ENCODE data around the gene CD160. TPM values are rescaled to one million over a fixed set of nuclear protein-coding genes. Genes with fewer than 3 reads are reported as not detected.
"Not testable (repeated sequence)": the region's sequence is repeated elsewhere in the genome, so short reads cannot be mapped to it uniquely, and the experiment has no call there.

The CD160 gene
- total RNA-seq, 4 donors from 2014 or later = 0.82 to 1.6 TPM; not detected in 2

DNA sequence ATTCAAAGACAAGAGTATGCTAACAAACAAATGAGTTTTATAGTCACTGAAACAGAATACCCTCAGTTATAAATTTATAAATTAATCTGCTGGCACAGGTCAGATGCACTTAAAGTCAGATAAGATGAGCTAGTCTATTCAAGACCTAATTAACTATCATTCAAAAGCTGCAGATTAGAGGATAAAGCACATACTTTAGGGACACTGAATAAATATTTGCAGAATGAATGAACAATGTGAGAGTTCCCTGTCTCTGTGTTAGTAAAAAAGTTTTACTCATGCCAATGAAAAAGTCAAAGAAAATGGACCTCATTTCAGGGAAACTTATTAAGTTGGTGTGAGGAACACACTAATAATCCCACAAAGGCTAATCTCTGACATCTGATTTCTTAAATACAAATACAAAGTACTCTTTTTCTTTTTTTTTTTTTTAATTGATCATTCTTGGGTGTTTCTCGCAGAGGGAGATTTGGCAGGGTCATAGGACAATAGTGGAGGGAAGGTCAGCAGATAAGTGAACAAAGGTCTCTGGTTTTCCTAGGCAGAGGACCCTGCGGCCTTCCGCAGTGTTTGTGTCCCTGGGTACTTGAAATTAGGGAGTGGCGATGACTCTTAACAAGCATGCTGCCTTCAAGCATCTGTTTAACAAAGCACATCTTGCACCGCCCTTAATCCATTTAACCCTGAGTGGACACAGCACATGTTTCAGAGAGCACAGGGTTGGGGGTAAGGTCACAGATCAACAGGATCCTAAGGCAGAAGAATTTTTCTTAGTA is 46.5 kb downstream of the CD160 start:
- WGBS, 2 donors (ENCODE audit: low coverage in 1 of 2) = 90 to 100% methylated on average over 1 to 5 of the region's 5 CpGs

DNA sequence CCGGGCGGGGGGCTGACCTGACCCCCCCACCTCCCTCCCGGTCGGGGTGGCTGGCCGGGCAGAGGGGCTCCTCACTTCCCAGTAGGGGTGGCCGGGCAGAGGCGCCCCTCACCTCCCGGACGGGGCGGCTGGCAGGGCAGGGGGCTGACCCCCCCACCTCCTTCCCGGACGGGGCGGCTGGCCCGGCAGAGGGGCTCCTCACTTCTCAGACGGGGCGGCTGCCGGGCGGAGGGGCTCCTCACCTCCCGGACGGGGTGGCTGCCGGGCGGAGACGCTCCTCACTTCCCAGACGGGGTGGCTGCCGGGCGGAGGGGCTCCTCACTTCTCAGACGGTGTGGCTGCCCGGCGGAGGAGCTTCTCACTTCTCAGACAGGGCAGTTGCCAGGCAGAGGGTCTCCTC is 47.6 kb downstream of the CD160 start:
- in situ Hi-C loops (cut with MboI; ENCODE audit: low pct_ligation_motif_present in 1 of 4, low pct_unique_long_range_greater_than_20kb in 1 of 4, low sequenced_read_pairs in 3 of 4) = not testable (repeated sequence)

More for the DNA sequence above, 46.5 kb downstream of the CD160 start:
- H3K27ac ChIP-seq; intact Hi-C loops (cut with DNase I; ENCODE audit: low total_unique reads); DNase-seq; H3K9me3 ChIP-seq; H3K4me3 ChIP-seq; H3K4me1 ChIP-seq; in situ Hi-C loops (cut with MboI; ENCODE audit: low pct_ligation_motif_present in 1 of 4, low pct_unique_long_range_greater_than_20kb in 1 of 4, low sequenced_read_pairs in 3 of 4); H3K27me3 ChIP-seq: not testable (repeated sequence)
- peaks cover 0 to 28% (median 3%) of the 10 kb centered on the region in 4 donors for H3K36me3 ChIP-seq

DNA sequence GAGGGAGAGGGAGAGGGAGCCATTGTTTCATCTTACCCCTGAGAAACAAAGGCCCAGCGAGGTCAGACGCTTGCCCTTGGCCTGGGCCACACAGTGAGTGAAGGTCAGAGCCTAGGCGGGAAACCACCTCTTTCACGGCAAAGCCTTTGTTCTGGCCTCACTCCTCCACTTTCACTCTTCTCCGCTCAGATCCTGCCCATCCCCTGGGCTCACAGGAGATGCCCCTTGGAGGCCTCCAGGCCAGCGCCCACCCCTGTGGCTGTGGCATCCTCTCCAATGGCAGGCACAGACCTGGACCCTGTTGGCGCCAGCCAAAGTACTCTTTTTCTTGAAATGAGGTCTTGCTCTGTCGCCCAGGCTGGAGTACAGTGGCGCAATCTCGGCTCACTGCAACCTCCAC is 48.7 kb downstream of the CD160 start:
- H3K27ac ChIP-seq; H3K4me1 ChIP-seq; intact Hi-C loops (cut with DNase I; ENCODE audit: low total_unique reads); in situ Hi-C loops (cut with MboI; ENCODE audit: low pct_ligation_motif_present in 1 of 4, low pct_unique_long_range_greater_than_20kb in 1 of 4, low sequenced_read_pairs in 3 of 4); H3K4me3 ChIP-seq; DNase-seq; H3K27me3 ChIP-seq; H3K9me3 ChIP-seq: not testable (repeated sequence)
- 97% methylated on average over 10 of the region's 10 CpGs; no CpG with 5 or more reads in 1 of the 2 donors for WGBS, 2 donors (ENCODE audit: low coverage in 1 of 2)
- peaks cover 0 to 37% (median 3%) of the 10 kb centered on the region in 4 donors for H3K36me3 ChIP-seq

More for the DNA sequence above, 47.6 kb downstream of the CD160 start:
- H3K9me3 ChIP-seq; H3K4me1 ChIP-seq; H3K27ac ChIP-seq; DNase-seq; H3K27me3 ChIP-seq; H3K4me3 ChIP-seq; intact Hi-C loops (cut with DNase I; ENCODE audit: low total_unique reads): not testable (repeated sequence)
- H3K36me3 ChIP-seq = peaks cover 0 to 31% (median 0%) of the 10 kb centered on the region in 4 donors
- WGBS, 2 donors (ENCODE audit: low coverage in 1 of 2) = 95% methylated on average over 11 of the region's 29 CpGs; no CpG with 5 or more reads in 1 of the 2 donors

DNA sequence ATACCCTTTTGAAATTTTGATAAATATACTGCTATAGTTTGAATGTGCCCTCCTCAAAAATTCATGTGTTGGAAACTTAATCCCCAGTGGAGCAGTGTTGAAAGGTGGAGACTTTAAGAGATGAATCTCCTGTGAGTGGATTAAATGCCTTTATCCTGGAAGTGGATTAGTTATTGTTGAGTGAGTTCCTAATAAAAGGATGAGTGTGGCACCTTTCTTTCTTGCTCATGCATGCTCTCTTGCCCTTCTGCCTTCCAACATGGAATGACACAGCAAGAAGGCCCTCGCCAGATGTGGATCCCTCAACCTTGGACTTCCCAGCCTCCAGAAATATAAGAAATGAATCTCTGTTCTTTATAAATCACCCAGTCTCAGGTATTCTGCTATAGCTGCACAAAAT is 51.8 kb downstream of the CD160 start:
- no peak for DNase-seq
- 100% methylated on average over 1 of the region's 1 CpG for WGBS, 2 donors (ENCODE audit: low coverage in 1 of 2)

DNA sequence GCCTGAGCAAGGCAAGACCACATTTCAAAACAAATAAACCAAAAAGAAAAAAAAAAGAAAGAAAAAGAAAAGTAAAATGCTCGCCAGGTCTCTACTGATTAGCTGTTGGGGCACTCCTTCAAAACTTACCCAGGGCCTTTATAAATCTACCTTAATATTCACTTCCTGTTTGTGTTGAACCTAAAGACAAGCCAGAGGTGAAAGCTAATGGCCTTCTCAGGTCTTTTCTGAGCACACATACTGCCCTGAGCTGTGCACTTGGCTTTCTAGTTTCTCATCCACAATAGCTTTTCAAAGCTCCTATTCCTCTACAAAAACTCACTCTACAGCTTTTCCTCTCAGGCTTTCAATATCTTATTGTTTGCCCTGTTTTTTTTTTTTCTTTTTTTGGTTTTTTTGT is 54.1 kb downstream of the CD160 start:
- Histone ChIP-seq H3K4me3 (no peak overlapping the region), H3K36me3 (peaks cover 0 to 38% (median 3%) of the 10 kb centered on the region in 4 donors), H3K9me3 (no peaks in the 10 kb centered on the region), H3K27ac (no peak overlapping the region), H3K27me3 (no peaks in the 10 kb centered on the region), H3K4me1 (no peaks in the 10 kb centered on the region)
- no peak for DNase-seq
- in situ Hi-C loops (cut with MboI; ENCODE audit: low pct_ligation_motif_present in 1 of 4, low pct_unique_long_range_greater_than_20kb in 1 of 4, low sequenced_read_pairs in 3 of 4) (no loop called here), intact Hi-C loops (cut with DNase I; ENCODE audit: low total_unique reads) (no loop called here)
- 88 to 96% methylated on average over 1 of the region's 1 CpG for WGBS, 2 donors (ENCODE audit: low coverage in 1 of 2)
- no peak for TF ChIP-seq EP300 (IDR thresholded peaks at IDR 0.05; ENCODE audit: low read depth)
- TF ChIP-seq, protein P1, sequence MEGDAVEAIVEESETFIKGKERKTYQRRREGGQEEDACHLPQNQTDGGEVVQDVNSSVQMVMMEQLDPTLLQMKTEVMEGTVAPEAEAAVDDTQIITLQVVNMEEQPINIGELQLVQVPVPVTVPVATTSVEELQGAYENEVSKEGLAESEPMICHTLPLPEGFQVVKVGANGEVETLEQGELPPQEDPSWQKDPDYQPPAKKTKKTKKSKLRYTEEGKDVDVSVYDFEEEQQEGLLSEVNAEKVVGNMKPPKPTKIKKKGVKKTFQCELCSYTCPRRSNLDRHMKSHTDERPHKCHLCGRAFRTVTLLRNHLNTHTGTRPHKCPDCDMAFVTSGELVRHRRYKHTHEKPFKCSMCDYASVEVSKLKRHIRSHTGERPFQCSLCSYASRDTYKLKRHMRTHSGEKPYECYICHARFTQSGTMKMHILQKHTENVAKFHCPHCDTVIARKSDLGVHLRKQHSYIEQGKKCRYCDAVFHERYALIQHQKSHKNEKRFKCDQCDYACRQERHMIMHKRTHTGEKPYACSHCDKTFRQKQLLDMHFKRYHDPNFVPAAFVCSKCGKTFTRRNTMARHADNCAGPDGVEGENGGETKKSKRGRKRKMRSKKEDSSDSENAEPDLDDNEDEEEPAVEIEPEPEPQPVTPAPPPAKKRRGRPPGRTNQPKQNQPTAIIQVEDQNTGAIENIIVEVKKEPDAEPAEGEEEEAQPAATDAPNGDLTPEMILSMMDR (IDR thresholded peaks at IDR 0.05) = no peak
- TF ChIP-seq POLR2AphosphoS5 (IDR thresholded peaks at IDR 0.05) = no peak
- TF ChIP-seq POLR2A (IDR thresholded peaks at IDR 0.05) = no peak

More for the DNA sequence above, 51.8 kb downstream of the CD160 start:
- Histone ChIP-seq H3K9me3 (no peaks in the 10 kb centered on the region), H3K27me3 (no peaks in the 10 kb centered on the region), H3K4me1 (no peaks in the 10 kb centered on the region), H3K4me3 (no peak overlapping the region), H3K27ac (no peak overlapping the region), H3K36me3 (peaks cover 0 to 38% (median 3%) of the 10 kb centered on the region in 4 donors)
- in situ Hi-C loops (cut with MboI; ENCODE audit: low pct_ligation_motif_present in 1 of 4, low pct_unique_long_range_greater_than_20kb in 1 of 4, low sequenced_read_pairs in 3 of 4) = no loop called here
- TF ChIP-seq POLR2A (IDR thresholded peaks at IDR 0.05) (no peak), POLR2AphosphoS5 (IDR thresholded peaks at IDR 0.05) (no peak)
- TF ChIP-seq, protein P1 (IDR thresholded peaks at IDR 0.05) = no peak
- intact Hi-C loops (cut with DNase I; ENCODE audit: low total_unique reads) = no loop called here

Data from transverse colon (tissue), 4 donors.